Upper lobe of left lung (tissue), 4 donors: Measurements from ENCODE around the gene CUX1.

Experiments
- CTCF ChIP-seq, 6 experiments: fragments of 450-650 bp in 4 of 6; fragments of 200-600 bp in 2 of 6; sonication (generic) in 2 of 6; IDR thresholded peaks; one replicate each; pipeline ENCODE4 v1.5.1; 2016 to 2019; ENCODE audit warnings: antibody characterized with exemption in 6 of 6
- POLR2A ChIP-seq, 4 donors: fragments of 450-650 bp; IDR thresholded peaks; one replicate each; pipeline ENCODE4 v1.5.1; 2016 to 2017; ENCODE audit warnings: antibody characterized with exemption in 4 of 4, mild to moderate bottlenecking in 2 of 4

GRCh38 chr7:102295346-102296178, 478.1 kb downstream of the CUX1 start:
- TF ChIP-seq POLR2A (IDR thresholded peaks at IDR 0.05) (no peak), CTCF (IDR thresholded peaks at IDR 0.05) (no peak)
